HUES6 (cell line): ENCODE data around the gene VPS13D.
"Not testable (repeated sequence)": the region's sequence is repeated elsewhere in the genome, so short reads cannot be mapped to it uniquely, and the experiment has no call there.

Experiments
- H3K27ac ChIP-seq: 2 replicates; pipeline ENCODE4 v1.7.0; 2013; ENCODE audit warnings: low read depth, mild to moderate bottlenecking, low read length, inconsistent platforms
- H3K27me3 ChIP-seq: 2 replicates; pipeline ENCODE4 v1.6.1; 2013; ENCODE audit warnings: low read length; ENCODE audit not compliant: control insufficient read depth, insufficient read depth
- H3K36me3 ChIP-seq: 2 replicates; pipeline ENCODE4 v1.6.1; 2013; ENCODE audit warnings: low read length; ENCODE audit not compliant: control insufficient read depth, insufficient read depth
- H3K4me1 ChIP-seq: 2 replicates; pipeline ENCODE4 v1.6.1; 2013; ENCODE audit warnings: low read length; ENCODE audit not compliant: control insufficient read depth, insufficient read depth
- H3K4me3 ChIP-seq: 2 replicates; pipeline ENCODE4 v1.5.1; 2013; ENCODE audit warnings: low read depth, low read length
- H3K9ac ChIP-seq: one replicate; pipeline ENCODE4 v1.6.1; 2013; ENCODE audit warnings: mild to moderate bottlenecking, low read length
- H3K9me3 ChIP-seq: 2 replicates; pipeline ENCODE4 v1.6.1; 2013; ENCODE audit warnings: low read depth, low read length; ENCODE audit not compliant: control insufficient read depth, insufficient read depth

The VPS13D gene

DNA sequence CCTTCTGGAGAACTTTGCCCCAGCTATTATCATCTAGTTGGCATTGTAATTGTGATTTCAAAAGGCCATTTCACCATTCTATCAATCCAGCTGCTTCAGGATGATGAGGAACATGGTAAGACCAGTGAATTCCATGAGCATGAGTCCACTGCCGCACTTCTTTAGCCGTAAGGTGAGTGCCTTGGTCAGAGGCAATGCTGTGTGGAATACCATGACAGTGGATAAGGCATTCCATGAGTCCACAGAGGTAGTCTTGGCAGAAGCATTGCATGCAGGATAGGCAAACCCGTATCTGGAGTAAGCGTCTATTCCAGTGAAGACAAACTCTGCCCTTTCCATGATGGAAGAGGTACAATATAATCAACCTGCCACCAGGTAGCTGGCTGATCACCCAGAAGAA, 160.5 kb downstream of the VPS13D start:
- H3K27ac ChIP-seq, H3K4me1 ChIP-seq, H3K9ac ChIP-seq, H3K27me3 ChIP-seq, H3K4me3 ChIP-seq: not testable (repeated sequence)
- H3K9me3 ChIP-seq = peaks cover 19% of the 10 kb centered on the region; the same call in 1 of the 2 replicates
- peaks cover 36% of the 10 kb centered on the region for H3K36me3 ChIP-seq

- Histone ChIP-seq H3K27me3 (no peaks in the 10 kb centered on the region), H3K36me3 (peaks cover 9% of the 10 kb centered on the region), H3K4me3 (no peak overlapping the region), H3K27ac (no peak overlapping the region), H3K9me3 (no peaks in the 10 kb centered on the region), H3K9ac (no peak overlapping the region), H3K4me1 (no peaks in the 10 kb centered on the region)
Measured at GRCh38 chr1:12397462-12398450, 167.9 kb downstream of the VPS13D start.

DNA sequence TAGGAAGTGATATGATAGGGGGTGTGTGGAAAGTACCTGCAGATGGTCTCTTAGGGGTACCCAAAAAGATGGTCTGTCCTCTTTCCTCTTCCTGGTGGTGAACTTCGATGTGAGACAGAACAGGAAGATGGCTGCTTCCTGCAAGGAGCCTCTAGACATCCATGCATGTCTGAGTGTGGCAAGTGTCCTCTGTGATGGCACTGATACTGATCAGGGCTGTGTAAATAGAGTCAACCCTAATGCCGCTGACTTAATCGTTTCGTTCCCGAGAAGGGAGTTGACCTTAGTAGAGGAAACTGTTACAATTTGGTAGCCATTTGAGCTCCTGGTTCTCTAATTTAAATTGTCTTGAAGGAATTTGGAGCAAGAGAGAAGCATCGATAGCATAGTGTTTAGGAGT, 168.6 kb downstream of the VPS13D start:
- Histone ChIP-seq H3K4me1 (no peaks in the 10 kb centered on the region), H3K36me3 (peaks cover 12% of the 10 kb centered on the region), H3K27me3 (no peaks in the 10 kb centered on the region), H3K27ac (no peak overlapping the region), H3K9me3 (no peaks in the 10 kb centered on the region), H3K4me3 (no peak overlapping the region), H3K9ac (no peak overlapping the region)

- no peak overlapping the region for H3K9ac ChIP-seq
- peaks cover 26% of the 10 kb centered on the region for H3K36me3 ChIP-seq
- no peaks in the 10 kb centered on the region for H3K4me1 ChIP-seq
- H3K9me3 ChIP-seq = no peaks in the 10 kb centered on the region
- no peaks in the 10 kb centered on the region for H3K27me3 ChIP-seq
- H3K27ac ChIP-seq = no peak overlapping the region
- H3K4me3 ChIP-seq = no peak overlapping the region
Measured at GRCh38 chr1:12400027-12400693, 170.3 kb downstream of the VPS13D start.

DNA sequence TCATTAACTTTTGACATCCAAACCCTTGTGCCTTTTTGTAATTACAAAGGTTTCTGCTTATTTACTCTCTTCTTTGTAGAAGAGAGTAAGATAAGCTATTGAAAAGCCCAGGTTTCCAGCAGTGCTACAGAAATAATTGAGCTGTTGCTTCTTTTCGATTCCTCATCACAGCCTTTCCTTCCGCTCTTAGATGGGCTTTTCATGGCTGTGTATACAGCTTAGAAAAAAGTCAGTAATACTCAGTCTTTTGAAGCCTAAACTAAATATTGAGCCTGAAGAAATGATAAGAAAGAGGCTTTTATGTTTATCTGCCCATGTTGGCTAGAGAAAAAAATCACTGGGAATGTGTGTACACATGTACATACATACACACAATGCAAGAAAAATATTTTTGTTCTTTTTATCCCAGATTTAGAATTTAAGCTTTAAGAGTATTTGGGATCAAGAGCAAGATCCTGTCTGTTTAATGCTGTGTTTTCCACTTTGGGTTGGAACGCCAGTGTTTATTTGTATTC, 172.4 kb downstream of the VPS13D start:
- H3K9ac ChIP-seq = no peak overlapping the region
- H3K27ac ChIP-seq = no peak overlapping the region
- H3K9me3 ChIP-seq = no peaks in the 10 kb centered on the region
- no peak overlapping the region for H3K4me3 ChIP-seq
- no peaks in the 10 kb centered on the region for H3K27me3 ChIP-seq
- peaks cover 3% of the 10 kb centered on the region; the same call in 1 of the 2 replicates for H3K4me1 ChIP-seq
- peaks cover 30% of the 10 kb centered on the region for H3K36me3 ChIP-seq

DNA sequence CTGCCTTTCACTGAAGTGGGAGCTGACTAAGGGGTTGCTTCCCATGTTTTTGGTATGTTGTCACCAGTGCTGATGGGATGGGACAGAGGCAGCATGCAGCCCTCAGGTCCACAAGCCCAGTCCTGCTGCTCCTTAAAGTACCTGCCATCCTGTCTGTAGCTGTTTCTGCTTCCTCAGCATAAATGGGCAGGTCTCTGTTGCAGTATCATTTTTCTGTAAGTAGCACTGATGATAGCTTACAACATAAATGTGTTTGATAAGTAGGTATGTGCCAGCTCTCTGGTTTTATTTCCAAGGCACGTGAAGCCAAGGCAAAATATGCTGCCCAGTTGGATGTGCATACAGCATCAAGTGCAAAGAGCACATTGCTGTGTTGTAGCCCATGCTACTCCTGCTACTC, 173.0 kb downstream of the VPS13D start:
- no peak overlapping the region for H3K4me3 ChIP-seq
- no peak overlapping the region for H3K9ac ChIP-seq
- no peaks in the 10 kb centered on the region for H3K27me3 ChIP-seq
- no peaks in the 10 kb centered on the region for H3K9me3 ChIP-seq
- H3K27ac ChIP-seq = no peak overlapping the region
- H3K36me3 ChIP-seq = peaks cover 30% of the 10 kb centered on the region
- peaks cover 3% of the 10 kb centered on the region; the same call in 1 of the 2 replicates for H3K4me1 ChIP-seq

- Histone ChIP-seq H3K4me3 (no peak overlapping the region), H3K9me3 (no peaks in the 10 kb centered on the region), H3K9ac (no peak overlapping the region), H3K27me3 (no peaks in the 10 kb centered on the region), H3K27ac (no peak overlapping the region), H3K36me3 (peaks cover 32% of the 10 kb centered on the region), H3K4me1 (peaks cover 6% of the 10 kb centered on the region; the same call in 1 of the 2 replicates)
Measured at GRCh38 chr1:12404918-12405317, 175.1 kb downstream of the VPS13D start.

DNA sequence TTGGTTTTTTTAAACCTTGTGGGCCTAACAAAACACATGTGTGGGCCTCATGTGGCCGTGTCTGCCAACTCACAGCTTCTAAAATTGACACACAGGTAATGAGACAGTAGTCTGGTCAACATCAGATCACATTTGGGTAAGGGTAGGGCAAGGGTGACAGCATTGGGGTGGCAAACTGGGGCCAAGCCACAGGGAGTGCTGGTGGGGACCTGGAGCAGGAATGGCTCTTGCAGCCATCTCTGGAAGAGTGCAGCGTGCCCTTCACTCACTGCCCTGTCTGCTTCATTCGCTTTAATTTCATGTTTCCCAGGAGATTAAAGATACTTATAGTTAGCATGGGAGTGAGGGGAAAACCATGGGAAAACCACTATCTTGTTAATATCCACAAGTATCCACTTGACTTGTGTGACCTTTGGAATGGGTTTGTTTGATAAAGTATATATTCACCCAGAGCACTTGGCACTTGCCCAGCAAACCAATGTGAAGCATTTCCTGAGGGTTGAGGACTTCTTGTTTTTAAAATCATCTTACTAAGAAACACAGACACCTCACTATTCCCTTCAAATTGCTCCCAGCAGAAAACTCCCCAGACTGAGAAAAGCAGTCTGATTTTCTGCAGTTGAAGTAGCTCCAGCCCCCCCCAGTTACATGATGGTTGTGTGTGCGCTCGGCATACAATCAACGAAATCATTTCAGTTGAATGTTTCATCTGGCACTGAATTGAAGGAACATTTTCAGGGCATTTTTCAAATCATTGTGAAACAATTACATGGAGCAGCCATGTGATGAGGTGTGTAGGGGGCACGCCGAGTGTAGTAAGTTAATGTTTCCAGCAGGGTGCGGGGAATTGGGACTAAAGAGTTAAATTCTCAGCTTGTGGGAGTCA, 175.7 kb downstream of the VPS13D start:
- peaks cover 3% of the 10 kb centered on the region for H3K9me3 ChIP-seq
- H3K36me3 ChIP-seq = peaks cover 31% of the 10 kb centered on the region
- peaks cover 6% of the 10 kb centered on the region; the same call in 1 of the 2 replicates for H3K4me1 ChIP-seq
- H3K9ac ChIP-seq = no peak overlapping the region
- no peak overlapping the region for H3K27ac ChIP-seq
- no peaks in the 10 kb centered on the region for H3K27me3 ChIP-seq
- no peak overlapping the region for H3K4me3 ChIP-seq

GRCh38 chr1:12406211-12407021, 176.6 kb downstream of the VPS13D start:
- peaks cover 6% of the 10 kb centered on the region; the same call in 1 of the 2 replicates for H3K4me1 ChIP-seq
- no peak overlapping the region for H3K4me3 ChIP-seq
- H3K27ac ChIP-seq = no peak overlapping the region
- peaks cover 3% of the 10 kb centered on the region for H3K9me3 ChIP-seq
- H3K27me3 ChIP-seq = no peaks in the 10 kb centered on the region
- no peak overlapping the region for H3K9ac ChIP-seq
- H3K36me3 ChIP-seq = peaks cover 31% of the 10 kb centered on the region
